ENCODE data around the gene LRRC74A. TPM values are rescaled to one million over a fixed set of nuclear protein-coding genes. Genes with fewer than 3 reads are reported as not detected.

LRRC74A gene
- total RNA-seq, 3 donors from 2014 or later (not counting 1 experiment from before 2014, with no cell fraction given), result not detected

- Mint-ChIP-seq H3K36me3 (no peaks in the 10 kb centered on the region), H3K27me3 (ENCODE audit: low read depth in 2 of 2) (no peaks in the 10 kb centered on the region), H3K4me1 (peaks cover 7 to 9% of the 10 kb centered on the region in 2 donors), H3K4me3 (no peak overlapping the region), H3K27ac (no peak overlapping the region), H3K9me3 (no peaks in the 10 kb centered on the region)
- Histone ChIP-seq H3K9me3 (ENCODE audit: control insufficient read depth, insufficient read depth, low read length) (no peaks in the 10 kb centered on the region), H3K27me3 (ENCODE audit: control insufficient read depth, insufficient read depth, low read length) (no peaks in the 10 kb centered on the region), H3K36me3 (ENCODE audit: control insufficient read depth, insufficient read depth, low read length) (no peaks in the 10 kb centered on the region), H3K4me3 (ENCODE audit: low read length) (no peak overlapping the region), H3K27ac (ENCODE audit: low read length) (no peak overlapping the region), H3K4me1 (ENCODE audit: control insufficient read depth, insufficient read depth, low read length) (peaks cover 13% of the 10 kb centered on the region)
- intact Hi-C loops (cut with micrococcal nuclease), result no loop called here
- ATAC-seq (no peak), DNase-seq (no peak)
- TF ChIP-seq, protein P1, sequence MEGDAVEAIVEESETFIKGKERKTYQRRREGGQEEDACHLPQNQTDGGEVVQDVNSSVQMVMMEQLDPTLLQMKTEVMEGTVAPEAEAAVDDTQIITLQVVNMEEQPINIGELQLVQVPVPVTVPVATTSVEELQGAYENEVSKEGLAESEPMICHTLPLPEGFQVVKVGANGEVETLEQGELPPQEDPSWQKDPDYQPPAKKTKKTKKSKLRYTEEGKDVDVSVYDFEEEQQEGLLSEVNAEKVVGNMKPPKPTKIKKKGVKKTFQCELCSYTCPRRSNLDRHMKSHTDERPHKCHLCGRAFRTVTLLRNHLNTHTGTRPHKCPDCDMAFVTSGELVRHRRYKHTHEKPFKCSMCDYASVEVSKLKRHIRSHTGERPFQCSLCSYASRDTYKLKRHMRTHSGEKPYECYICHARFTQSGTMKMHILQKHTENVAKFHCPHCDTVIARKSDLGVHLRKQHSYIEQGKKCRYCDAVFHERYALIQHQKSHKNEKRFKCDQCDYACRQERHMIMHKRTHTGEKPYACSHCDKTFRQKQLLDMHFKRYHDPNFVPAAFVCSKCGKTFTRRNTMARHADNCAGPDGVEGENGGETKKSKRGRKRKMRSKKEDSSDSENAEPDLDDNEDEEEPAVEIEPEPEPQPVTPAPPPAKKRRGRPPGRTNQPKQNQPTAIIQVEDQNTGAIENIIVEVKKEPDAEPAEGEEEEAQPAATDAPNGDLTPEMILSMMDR (IDR thresholded peaks at IDR 0.05), result no peak
- WGBS (ENCODE audit: insufficient coverage), result 98% methylated on average over 2 of the region's 5 CpGs
These were observed 76.4 kb downstream of the LRRC74A start for GRCh38 chr14:76902591-76902990.

DNA sequence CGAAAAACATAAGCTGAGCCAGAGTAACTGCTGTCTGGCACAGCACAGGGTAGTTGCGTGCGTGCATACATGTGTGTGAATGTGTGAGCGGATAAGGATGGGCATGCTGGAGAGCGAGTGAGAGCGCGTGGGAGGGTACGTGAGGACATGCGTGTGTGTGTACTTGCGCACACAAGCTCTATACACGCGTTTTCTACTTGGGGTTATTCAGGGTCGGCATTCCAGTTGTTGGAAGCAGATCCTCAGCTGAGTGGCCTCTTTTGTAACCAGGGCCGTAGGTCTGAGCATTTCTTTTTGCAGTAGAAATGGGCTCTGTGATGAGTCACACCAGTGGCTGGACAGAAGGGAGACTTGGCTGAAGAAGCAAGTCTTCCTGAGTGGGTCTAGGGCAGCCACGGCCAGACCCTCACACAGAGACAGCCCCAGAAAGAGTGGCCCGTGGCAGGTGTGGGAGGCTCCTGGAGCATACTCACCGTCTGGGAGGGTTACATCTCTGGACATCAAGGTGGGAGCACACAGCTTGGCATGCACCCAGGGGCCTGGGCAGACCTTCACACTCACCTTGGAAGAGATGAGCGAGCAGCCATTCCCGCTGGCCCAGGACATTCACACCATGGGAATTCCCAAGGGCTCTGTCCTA, 78.0 kb downstream of the LRRC74A start:
- no peak for DNase-seq
- H3K27ac ChIP-seq (ENCODE audit: low read length), result peak overlapping the region; percentile 50
- no peaks in the 10 kb centered on the region for H3K27me3 ChIP-seq (ENCODE audit: control insufficient read depth, insufficient read depth, low read length)
- no peaks in the 10 kb centered on the region for H3K36me3 ChIP-seq (ENCODE audit: control insufficient read depth, insufficient read depth, low read length)
- 94% methylated on average over 19 of the region's 19 CpGs for WGBS (ENCODE audit: insufficient coverage)
- no peak for ATAC-seq
- Mint-ChIP-seq H3K36me3 (no peaks in the 10 kb centered on the region), H3K4me3 (no peak overlapping the region), H3K27ac (no peak overlapping the region), H3K27me3 (ENCODE audit: low read depth in 2 of 2) (no peaks in the 10 kb centered on the region), H3K4me1 (peaks cover 14 to 17% of the 10 kb centered on the region in 2 donors), H3K9me3 (no peaks in the 10 kb centered on the region)
- no peaks in the 10 kb centered on the region for H3K9me3 ChIP-seq (ENCODE audit: control insufficient read depth, insufficient read depth, low read length)
- TF ChIP-seq, protein P1 (IDR thresholded peaks at IDR 0.05), result no peak
- H3K4me1 ChIP-seq (ENCODE audit: control insufficient read depth, insufficient read depth, low read length), result peaks cover 23% of the 10 kb centered on the region
- no peak overlapping the region for H3K4me3 ChIP-seq (ENCODE audit: low read length)
- intact Hi-C loops (cut with micrococcal nuclease), result no loop called here

- no peak overlapping the region for H3K4me3 ChIP-seq (ENCODE audit: low read length)
- TF ChIP-seq, protein P1 (IDR thresholded peaks at IDR 0.05), result no peak
- H3K9me3 Mint-ChIP-seq, result no peaks in the 10 kb centered on the region
- no peaks in the 10 kb centered on the region for H3K36me3 ChIP-seq (ENCODE audit: control insufficient read depth, insufficient read depth, low read length)
- H3K36me3 Mint-ChIP-seq, result no peaks in the 10 kb centered on the region
- peak in 1 of 2 donors; percentile 82 for DNase-seq
- ATAC-seq, result peak; percentile 44 to 64 (median 63)
- intact Hi-C loops (cut with micrococcal nuclease), result no loop called here
- H3K27ac ChIP-seq (ENCODE audit: low read length), result peak overlapping the region; percentile 50
- no peak overlapping the region for H3K4me3 Mint-ChIP-seq
- H3K4me1 Mint-ChIP-seq, result peaks cover 14 to 17% of the 10 kb centered on the region in 2 donors
- H3K27ac Mint-ChIP-seq, result peak overlapping the region in 1 of 2 donors; percentile 34
- H3K4me1 ChIP-seq (ENCODE audit: control insufficient read depth, insufficient read depth, low read length), result peaks cover 26% of the 10 kb centered on the region
- 29% methylated on average over 12 of the region's 14 CpGs for WGBS (ENCODE audit: insufficient coverage)
- H3K27me3 Mint-ChIP-seq (ENCODE audit: low read depth in 2 of 2), result no peaks in the 10 kb centered on the region
- H3K27me3 ChIP-seq (ENCODE audit: control insufficient read depth, insufficient read depth, low read length), result no peaks in the 10 kb centered on the region
- H3K9me3 ChIP-seq (ENCODE audit: control insufficient read depth, insufficient read depth, low read length), result no peaks in the 10 kb centered on the region
These were observed 78.7 kb downstream of the LRRC74A start for GRCh38 chr14:76904740-76905569.
